Activated CD4-positive, alpha-beta T cell treated with anti-CD3 and anti-CD28 coated beads for 48 hours (primary cell): ENCODE data around the gene LIM2.
A peak's percentile ranks its signal among the peaks of the same experiment; 100 is the strongest.

Experiments used
- DNase-seq: peaks from one replicate; pipeline ENCODE4 v3.0.0-alpha.2; 2020

Gene LIM2

DNA sequence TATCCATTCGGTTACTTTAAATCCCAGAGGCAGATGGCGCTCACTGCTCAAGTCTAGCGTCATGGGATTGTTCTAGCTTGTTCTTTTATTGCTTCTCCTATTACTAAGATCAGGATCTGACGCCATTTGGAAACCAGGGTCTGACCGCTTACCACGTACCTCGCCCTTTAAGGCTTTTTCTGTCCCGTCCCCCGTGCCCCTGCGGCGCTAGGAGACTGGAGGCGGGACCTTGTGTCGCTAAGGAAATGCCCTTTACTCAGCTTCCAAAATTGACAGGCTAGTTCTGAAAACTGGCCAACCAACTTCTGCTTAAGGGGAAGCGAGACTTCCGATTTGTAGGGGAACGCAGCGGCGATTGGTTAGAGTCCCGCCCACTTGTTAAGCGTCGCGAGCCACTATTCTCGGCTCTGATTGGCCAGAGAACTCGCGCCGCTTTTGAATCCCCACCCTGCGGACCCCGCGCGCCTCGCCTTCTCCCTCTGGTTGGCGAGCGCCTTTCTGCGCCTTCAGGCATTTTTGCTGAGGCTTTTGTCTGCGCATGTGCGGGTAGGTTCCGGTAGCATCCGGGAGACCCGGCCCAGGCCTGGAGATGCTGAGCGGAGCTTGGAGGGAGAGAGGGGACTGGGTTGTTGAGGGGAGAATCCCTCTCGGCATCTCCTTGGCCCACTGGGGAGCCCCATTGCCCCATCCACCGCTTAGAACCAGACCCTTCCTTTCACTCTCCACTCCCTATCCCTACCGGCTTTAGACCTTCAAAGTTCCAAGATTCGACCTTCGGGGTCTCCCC, 6.5 kb upstream of the LIM2 start:
- DNase-seq = peak; percentile 98

DNA sequence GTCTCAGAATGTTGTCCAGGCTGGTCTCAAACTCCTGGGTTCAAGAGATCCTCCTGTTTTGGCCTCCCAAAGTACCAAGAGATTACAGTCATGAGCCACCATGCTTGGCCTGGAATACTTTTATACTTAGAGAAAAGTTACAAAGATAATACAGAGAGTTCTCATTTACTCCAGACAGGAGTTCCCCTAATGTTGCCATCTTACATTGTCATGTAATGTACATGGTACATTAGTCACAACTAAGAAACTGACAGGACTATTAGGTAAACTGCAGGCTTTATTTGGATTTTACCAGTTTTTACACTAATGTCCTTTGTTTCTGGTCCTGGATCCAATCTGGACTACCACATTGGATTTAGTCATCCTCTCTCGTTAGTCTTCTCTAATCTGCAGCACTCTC, 4.9 kb upstream of the LIM2 start:
- DNase-seq = no peak

DNA sequence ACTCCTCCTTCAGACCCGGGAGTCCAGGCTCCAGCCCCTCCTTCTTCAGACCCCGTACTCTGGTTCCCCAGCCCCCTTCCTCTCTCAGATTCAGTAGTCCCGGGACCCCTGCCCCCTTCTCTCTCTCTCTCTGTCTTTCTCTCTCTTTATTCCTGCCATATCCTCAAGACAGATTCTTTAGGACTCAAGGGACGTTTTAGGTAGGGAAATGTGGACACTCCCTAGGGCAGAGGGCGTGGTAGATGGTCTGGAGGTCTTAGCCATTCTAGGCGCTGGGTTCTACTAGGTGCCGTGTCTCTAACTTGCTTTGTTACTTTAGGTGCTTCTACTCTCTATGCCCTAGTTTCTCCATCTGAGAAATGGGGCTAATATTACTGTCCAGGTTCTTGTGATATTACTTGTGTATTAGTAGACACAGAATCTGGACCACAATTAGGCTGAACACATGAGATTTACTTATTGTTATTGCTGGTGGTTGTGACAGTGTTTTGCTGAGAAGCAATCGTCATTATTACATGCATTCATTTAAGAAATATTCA, 3.4 kb upstream of the LIM2 start:
- DNase-seq = no peak

DNA sequence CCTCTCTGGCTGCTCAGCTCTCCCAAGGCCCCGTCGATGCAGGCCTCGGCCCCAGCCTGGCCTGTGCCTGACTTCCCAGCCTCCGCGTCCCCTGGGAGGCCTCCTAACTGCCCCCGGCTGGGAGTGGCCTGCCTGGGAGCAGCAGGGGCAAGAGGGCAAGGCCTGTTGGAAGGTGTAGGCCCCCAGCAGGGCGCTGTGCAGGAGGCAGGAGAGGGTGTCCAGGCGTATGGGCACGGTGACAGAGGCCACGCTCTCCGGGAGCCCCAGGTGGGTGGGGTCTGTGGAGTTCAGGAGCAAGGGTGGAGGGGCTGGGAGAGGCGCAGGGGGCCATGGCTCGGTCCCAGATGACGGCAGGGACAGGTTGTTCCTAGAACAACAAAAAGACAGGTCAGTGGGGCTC, 1.4 kb upstream of the LIM2 start:
- DNase-seq = no peak

DNA sequence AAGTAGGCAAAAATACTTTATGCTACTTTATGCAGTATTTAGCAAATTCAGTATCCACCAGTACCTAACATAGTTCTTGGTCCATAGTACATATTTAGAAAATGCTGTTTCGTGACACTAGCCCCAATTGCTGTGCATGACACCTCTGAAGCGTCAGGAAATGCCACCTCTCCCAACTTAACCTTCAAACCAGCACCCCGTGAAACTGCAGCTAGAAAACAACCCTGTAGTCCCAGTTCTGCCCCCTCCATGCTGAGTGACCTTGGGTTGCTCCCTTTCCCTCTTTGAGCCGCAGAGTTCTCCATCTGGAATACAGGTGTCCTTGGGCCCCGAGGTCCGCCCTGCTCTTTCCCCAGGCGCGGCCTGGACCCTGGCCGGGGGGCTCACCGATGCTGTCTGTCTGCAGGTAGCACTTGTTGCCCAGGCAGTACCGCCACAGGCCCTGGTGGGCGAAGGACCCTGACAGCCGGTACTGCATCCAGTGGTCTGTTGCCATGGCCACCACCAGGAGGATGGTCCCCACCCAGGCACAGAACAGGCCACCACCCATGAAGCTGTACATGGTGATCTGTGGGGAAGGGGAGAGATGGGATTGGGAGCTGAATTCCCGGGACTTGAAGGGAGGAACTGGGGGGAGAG, 773 bp downstream of the LIM2 start:
- DNase-seq = no peak

DNA sequence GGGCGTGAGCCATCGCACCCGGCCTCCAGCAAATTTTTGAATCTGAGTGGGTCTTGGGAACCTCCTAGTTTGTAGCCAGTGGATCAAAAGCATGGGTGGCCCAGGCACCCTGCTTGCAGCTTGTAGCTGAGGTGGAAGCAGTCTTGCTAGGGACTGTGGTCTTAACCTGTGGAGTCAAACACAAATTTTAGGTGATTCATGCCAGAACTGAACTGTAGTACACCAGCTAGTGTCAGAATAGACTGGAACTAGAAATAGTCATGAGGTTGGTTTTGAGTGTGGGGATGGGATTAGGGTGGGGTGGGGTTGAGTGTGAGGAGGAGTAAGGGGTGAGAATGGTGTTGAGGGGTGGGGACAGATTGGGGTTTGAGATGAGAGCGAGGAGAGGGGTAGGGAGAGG, 5.8 kb downstream of the LIM2 start:
- no peak for DNase-seq

DNA sequence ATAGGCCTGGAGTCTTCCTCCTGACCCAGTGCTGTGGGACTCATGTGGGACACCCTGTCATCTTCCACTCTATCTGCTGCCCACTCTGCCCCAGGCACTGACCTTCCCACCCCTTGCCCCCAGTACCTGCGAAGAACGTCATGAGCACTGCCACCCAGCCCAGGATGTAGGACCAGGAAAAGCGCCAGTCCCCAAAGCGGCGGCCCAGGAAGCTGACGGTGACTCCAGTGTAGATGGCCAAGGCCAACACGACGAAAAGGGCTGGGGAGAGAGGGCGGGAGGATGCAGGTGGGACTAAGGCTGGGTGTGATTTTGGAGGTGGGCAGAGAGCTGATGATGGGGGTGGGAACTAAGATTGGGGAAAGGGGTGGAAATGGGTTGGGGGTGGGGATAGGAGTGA, 7.4 kb downstream of the LIM2 start:
- DNase-seq = no peak

DNA sequence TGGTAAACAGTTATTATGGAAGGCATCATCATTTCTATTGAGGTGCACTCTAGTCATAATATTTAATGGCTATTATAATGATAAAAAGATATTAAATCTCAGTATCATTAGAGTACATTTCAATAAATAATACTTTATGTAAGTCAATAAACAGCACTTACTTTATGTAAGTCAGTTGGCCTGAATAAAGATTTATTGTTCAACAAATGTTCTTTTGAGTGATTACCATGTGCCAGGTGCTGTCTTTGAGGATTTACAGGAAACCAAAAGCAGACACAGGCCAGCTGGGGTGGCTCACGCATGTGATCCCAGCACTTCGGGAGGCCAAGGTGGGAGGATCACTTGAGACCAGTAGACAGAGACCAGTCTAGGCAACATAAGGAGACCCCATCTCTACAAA, 10.4 kb downstream of the LIM2 start:
- no peak for DNase-seq

DNA sequence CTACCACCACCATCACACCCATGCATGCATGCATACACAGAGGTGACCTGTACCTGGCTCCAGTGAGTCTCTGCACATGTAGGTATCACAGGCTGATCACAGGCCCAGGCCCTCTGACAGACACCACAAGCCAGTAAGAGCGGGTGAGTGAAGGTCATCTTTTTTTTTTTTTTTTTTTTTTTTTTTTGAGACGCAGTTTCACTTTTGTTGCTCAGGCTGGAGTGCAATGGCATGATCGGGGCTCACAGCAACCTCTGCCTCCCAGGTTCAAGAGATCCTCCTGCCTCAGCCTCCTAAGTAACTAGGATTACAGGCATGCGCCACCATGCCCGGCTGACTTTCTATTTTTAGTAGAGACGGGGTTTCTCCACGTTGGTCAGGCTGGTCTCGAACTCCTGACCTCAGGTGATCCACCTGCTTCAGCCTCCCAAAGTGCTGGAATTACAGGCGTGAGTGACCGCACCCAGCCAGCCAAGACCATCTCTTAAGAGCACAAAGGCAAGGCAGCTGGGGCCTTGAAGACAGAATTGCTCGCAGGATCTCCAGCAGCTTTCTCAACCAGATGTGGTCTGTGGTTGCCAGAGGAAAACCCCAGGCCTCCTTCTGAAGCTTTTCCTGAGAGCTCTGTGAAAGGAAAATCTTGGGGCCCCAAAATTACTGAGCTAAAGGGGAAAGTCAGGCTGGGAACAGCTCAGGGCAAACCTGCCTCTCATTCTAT, 12.1 kb downstream of the LIM2 start:
- DNase-seq = peak; percentile 66

DNA sequence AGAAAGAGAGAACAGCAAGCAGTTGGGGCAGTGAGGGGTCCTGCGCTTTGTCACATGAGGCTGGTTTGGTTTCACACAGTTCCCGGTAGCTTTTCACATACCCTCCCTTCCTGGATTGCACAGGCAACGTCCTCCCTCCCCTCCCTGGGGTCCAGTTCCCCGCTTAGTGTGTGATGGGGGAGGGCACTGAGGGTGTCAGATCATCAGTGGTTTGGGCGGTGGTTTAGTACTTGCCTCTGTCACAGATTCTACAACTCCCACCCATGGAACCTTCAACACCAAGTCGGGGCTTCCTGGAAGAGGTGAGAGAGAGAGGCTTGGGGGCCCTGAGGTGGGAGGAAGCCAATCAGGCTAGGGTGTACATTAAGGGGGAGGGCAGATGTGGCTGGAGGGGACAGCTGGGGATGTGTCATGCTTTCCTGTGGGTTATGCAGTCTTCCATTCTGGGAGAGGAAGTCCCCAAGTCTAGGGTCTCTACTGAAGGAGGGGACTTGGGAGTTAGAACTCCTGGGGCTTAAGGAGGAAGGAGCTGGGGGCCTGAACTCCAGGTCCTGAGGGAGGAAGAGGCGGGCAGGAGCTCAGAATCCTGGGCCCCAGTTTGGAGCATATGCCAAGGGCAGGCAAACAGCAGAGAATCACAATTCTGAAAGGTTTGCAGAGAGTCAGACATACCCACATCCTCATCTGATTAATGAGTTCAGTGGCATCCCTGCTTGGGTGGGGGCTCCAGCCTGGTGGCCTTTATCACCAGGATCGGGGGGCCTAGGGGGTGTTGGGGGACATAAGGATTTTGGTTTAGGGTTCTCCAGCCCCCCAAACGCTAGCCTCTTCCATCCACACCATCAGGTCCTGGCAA, 14.9 kb downstream of the LIM2 start, which contains the start of gene NKG7:
NKG7 (minus strand) TSS at position 6 of the 856 bp plus-strand sequence. CDS start 119 bp downstream, outside the sequence.
- DNase-seq = peak; percentile 87

DNA sequence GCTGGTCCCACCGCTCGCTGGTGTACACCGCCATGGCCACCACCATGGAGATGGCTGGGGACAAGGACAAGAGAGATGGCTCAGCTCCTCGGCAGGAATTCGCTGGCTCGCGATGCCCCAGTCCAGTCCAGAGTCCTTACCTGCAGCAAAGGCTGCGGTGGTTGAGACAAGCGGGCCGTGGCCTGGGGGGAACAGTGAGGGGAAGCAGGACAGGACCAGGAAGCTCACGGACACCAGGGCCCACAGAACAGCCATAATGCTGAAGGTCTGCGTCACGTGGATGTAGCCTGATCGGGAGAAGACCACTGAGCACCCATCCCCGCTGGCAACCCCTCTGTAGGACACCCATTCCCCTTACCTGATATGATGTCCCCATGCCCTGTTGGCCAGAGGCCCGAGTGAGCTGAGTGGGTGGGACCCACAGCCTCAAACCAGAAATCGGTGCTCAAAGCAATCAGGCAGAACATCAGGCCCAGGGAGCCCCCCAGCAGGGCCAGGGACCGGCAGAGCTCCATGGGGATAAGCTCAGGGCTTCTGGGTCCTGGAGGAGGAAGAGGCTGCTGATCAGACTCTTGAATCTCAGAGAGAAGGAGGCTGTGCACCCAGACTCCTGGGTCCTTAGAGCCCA, 15.6 kb downstream of the LIM2 start:
- no peak for DNase-seq

DNA sequence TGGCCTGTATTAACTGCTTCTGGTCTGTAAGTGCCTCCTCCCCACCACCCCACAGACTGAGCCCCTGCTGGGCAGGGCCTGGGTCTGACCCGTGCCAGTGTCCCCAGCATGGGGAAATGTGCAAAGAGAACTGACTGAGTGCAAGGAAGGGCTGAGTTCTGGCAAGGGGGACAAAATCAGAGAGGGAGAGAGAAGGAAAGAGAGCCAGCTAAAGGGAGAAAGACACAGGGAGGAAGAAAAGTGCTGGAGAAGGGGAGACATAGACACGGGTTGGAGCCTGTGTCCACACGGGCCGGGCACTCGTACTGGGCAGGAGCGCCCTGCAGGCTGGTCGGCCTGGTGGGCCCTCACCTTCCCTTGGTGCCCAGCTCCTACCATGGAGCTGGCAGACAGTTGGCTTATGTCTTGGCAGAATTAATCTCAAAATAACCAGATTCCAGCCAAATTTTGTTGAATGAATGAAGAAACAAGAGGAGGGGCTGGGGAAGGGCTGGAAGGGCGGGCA, 16.5 kb downstream of the LIM2 start:
- no peak for DNase-seq

DNA sequence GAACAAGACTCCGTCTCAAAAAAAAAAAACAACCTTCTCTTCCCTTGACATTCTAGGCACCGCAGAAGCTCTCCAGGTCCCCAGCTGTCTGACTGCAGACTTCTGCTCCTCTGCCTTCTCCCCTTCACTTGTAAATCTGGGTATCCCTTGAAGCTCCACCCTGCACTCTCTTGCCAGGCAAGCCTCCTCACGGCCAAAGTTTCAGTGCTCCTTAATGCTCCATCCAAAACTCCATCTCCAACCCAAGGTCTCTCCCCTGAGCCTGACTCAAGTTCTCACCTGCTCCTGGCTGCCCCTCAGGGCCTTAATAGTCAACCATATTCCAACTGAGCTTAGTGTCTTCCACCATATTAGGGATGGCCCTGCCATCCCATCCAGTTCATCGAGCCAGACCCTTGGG, 17.5 kb downstream of the LIM2 start:
- no peak for DNase-seq

DNA sequence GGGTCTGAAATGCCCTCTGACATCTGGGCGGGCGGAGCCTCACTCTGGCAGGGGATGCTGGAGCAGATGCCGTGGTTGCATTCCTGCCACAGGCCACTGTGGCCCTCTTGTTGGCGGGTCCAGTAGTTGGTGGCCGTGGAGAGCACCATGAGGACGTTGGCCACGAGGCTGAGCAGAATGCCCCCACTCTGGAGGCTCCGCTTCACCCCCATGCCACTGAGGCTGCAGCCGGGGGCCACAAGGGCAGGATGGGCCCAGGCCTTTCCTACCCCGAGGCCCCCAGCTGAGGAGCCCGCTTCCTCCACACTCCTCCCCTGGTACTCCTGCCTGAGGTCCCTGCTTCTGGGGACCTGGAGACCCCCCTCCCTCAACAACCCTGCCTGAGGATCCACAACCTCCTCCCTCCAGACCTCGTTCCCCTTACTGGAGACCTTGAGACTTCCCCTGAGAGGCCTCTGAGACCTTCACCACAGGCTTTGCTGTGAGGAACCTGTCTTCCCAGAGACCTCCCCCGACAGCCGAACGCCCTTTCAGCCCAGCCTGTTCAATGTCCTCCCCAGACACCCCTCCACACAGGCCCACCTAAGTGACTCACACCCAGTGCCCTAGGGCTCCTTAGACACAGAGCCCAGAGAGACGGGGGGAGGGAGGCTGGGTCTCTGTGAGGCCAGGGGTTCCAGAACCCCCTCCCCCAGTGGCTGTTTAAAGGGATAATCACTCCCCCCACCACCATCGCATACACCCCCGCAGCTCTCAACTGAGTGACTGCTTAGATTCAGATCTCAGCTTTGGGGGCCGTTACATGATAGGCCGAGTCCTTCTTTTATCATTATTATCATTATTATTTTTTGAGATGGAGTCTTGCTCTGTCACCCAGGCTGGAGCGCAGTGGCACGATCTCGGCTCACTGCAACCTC, 19.1 kb downstream of the LIM2 start, which contains the start of gene CLDND2:
CLDND2 (minus strand) TSS at position 638 of the 917 bp plus-strand sequence; CDS start at position 212, 426 bp downstream.
- peak; percentile 49 for DNase-seq

DNA sequence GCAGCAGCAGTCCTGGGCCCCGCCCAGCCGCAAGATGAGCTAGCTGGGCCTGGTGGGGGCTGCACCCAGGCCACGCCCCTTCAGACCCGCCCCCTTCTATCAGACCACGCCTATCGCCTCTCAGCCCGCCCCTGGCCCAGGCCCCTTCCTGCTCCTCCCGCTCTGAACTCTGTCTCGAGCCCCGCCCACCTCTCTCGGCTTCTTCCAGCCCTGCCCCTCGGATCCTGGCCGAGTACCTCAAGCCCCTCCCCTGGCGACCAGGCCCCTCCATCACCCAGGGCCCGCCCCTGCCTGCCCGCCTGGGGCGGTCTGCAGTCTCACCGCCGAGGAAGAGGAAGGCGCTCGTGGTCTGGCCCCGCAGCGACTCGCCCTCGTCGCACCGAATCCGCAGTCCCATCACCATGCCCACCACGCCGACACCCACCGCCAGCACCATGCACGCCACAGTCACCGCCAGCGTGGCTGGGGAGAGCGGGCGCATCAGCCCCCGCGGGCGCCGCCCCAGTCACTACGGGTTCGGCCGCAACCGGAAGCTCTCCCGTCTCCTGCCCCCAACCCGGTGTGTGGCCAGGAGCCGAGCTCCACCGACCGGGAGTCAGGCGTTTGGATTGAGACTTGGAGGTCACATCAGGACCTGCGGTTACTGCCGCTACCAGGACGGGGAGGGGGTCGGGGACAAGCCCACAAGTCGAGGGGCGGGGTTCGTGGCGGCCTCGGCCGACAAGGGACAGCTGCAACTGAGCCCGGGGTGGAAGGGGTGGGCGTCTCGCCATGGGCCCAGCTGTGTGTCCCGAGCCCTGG, 20.0 kb downstream of the LIM2 start:
- DNase-seq = peak; percentile 100

DNA sequence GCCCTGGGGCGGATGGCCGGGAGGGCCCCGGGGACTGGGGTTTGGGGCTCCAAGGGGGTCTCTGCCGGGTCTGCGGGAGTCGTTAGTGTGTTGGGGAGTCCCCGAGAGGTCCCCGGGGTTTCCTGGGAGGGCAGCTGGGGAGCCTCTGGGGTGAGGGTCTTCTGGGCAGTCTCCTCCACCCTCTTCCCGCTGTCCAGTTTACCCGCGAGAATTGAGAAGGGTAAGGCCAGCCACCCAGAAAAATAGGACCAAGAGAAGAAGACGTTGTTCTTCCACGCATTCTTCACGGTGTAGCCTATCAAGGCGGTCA, 20.6 kb downstream of the LIM2 start:
- DNase-seq = no peak

DNA sequence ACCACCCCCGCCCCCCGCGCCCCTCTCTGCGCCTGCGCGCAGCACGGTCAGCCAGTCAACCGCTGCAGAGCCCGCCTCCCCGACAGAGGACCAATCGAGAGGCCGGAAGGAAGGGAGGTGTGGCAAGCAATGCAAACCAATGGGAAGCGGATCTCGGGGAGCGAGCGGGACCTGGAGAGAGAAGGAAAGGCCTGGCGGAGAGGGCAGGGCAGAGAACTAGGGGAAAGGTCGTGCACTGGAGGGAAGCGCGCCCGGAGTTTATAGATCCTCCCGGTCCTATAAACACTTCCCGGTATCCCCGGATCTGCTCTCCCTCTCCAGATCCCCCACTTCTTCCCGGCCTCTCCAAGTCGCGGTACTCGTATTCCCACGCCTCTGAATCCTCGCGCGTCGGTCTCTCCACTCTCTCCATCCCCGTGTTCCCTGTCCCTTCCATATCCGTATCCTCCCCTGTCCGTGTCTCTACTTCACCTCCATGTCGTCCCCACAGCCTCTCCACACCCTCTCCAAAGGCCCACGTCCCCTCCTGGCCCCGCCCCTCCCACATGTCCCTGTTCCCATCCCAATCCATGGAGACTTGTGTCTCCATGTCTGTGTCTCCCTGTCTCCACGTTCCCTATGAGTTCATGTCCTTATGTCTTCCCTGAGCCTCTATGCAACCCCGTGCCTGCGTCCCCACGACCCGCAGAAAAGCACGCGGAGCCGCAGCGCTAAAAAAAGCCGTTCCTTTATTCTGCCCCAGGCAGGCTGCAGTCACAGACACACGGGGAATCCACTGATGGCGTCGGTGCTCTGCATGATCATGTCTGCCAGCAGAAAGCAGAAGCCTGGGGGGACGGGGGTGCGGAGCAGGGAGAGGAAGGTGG, 21.2 kb downstream of the LIM2 start:
- DNase-seq = peak; percentile 97

DNA sequence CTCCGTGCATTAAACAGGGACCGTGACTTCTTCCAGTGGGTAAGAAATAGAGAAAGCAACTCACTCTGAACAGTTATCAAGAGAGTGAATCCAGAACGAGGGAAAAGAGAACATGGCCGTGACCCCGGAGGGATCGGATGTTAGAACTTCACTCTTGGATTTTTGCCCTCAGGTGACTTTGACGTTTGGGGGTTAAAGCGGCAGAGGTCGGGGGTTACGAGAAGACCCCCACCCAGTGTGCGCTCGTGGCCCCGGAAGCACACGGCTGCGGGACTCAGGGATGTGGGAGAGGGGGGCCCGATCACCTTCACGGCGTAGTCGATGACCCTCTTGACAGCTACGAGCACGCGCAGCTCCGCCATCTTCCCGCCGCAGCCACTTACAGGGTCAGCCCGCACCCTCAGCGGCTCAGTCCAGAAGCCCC, 21.8 kb downstream of the LIM2 start, which contains the start of gene ETFB:
ETFB (minus strand) TSS at position 424 of the 424 bp plus-strand sequence; CDS start at position 362, 62 bp downstream.
- DNase-seq = no peak
